GM10248 (cell line): ENCODE data around the gene POU2F3.

Source experiments
- CTCF ChIA-PET: fragments of 300-600 bp; sonication (Branson Sonifier 250); formaldehyde crosslinking; extraction: SDS; loops from one replicate; lab custom pipeline; 2021; ENCODE audit warnings: antibody characterized with exemption; lab: Yijun Ruan, JAX
- POLR2A ChIA-PET: fragments of 350-650 bp; sonication (Branson Sonifier 250); formaldehyde crosslinking; extraction: SDS; loops from one replicate; lab custom pipeline; 2020; ENCODE audit warnings: antibody characterized with exemption; lab: Yijun Ruan, JAX
- DNase-seq: peaks from one replicate; pipeline ENCODE4 v3.0.0; 2012; ENCODE audit errors: extremely low spot score
- TF ChIP-seq, protein P1 (sequence below): IDR thresholded peaks from 2 replicates; pipeline ENCODE4 v1.5.1; 2012; ENCODE audit warnings: mild to moderate bottlenecking, low read depth; ENCODE audit errors: extremely low read depth, missing control alignments, control extremely low read depth

POU2F3 gene

GRCh38 chr11:120290956-120291355 lies 51.0 kb downstream of the POU2F3 start:
- TF ChIP-seq, protein P1, sequence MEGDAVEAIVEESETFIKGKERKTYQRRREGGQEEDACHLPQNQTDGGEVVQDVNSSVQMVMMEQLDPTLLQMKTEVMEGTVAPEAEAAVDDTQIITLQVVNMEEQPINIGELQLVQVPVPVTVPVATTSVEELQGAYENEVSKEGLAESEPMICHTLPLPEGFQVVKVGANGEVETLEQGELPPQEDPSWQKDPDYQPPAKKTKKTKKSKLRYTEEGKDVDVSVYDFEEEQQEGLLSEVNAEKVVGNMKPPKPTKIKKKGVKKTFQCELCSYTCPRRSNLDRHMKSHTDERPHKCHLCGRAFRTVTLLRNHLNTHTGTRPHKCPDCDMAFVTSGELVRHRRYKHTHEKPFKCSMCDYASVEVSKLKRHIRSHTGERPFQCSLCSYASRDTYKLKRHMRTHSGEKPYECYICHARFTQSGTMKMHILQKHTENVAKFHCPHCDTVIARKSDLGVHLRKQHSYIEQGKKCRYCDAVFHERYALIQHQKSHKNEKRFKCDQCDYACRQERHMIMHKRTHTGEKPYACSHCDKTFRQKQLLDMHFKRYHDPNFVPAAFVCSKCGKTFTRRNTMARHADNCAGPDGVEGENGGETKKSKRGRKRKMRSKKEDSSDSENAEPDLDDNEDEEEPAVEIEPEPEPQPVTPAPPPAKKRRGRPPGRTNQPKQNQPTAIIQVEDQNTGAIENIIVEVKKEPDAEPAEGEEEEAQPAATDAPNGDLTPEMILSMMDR, result no peak
- ChIA-PET POLR2A (no interaction called here), CTCF (interaction anchor here (1.2 to 18.0 kb wide), 6 partner anchors 8 to 51 kb away, joined by 3 to 792 read pairs (median 18); partner anchors contain the start of gene POU2F3)
- no peak for DNase-seq

GRCh38 chr11:120293038-120293800 lies 53.3 kb downstream of the POU2F3 start:
- TF ChIP-seq, protein P1, result no peak
- ChIA-PET POLR2A (no interaction called here), CTCF (interaction anchor here (1.3 to 18.0 kb wide), 3 partner anchors 9 to 54 kb away, joined by 3 to 792 read pairs (median 4); partner anchors contain the start of gene POU2F3)
- DNase-seq, result no peak

DNA sequence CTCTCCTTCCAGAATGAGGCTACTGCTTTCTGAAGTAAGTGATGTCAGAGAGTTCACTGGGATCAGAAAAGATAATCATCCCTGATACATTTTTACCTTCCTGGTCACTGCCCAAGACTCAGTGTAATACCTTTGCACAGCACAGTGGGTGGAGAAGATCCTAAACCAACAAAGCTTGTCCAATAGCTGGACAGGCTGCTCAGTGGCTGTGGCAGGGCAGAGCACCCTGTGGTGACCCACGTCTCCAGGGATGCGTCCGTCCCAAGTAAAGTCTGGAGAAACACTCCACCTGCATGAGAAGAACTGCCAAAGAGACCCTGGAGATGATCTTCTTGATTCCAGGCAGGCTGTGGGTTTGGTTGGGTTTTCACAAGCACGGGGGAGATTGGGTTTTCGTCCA lies 54.2 kb downstream of the POU2F3 start:
- POLR2A ChIA-PET, result no interaction called here
- DNase-seq, result no peak
- CTCF ChIA-PET, result interaction anchor here (1.2 to 18.0 kb wide), 2 partner anchors 9 to 54 kb away, joined by 12 to 792 read pairs; partner anchors contain the start of gene POU2F3
- TF ChIP-seq, protein P1, result no peak

DNA sequence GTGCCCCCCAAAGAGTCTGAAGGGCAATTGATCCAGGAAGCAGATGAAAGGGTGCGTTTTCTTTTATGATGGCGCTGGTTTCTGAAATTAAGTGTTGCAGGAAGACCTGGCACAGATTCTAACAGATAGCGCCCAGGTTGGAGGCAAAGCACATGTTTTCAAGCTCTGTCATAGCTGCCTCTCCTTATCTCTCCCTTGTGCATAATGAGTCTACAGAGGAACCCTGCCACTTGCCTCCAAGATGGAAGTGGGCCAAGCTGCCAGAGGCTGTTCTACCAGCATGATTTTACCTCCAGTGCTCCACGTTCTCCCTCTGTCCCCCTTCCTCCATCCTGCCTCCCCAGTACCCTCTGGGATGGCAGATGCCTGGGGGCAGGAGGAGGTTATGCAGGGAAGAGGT lies 55.2 kb downstream of the POU2F3 start:
- no peak for DNase-seq
- TF ChIP-seq, protein P1, result no peak
- ChIA-PET CTCF (interaction anchor here (1.2 to 18.0 kb wide), 2 partner anchors 8 to 55 kb away, joined by 12 to 792 read pairs; partner anchors contain the start of gene POU2F3), POLR2A (no interaction called here)

DNA sequence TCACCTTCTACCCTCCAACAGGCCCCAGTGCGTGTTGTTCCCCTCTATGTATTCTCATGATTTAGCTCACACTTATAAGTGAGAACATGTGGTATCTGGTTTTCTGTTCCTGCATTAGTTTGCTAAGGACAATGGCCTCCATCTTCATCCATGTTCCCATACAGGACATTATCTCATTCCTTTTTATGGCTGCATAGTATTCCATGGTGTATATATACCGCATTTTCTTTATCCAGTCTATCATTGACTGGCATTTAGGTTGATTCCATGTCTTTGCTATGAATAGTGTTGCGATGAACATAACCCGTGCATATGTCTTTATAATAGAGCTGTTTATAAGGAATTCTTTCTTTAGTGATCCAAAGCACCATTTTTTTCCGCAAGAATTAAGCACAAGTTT lies 56.6 kb downstream of the POU2F3 start:
- CTCF ChIA-PET, result interaction anchor here (0.9 to 18.0 kb wide), 4 partner anchors 7 to 125 kb away, joined by 3 to 792 read pairs (median 64); partner anchors contain the start of gene POU2F3
- TF ChIP-seq, protein P1, result no peak
- POLR2A ChIA-PET, result no interaction called here
- DNase-seq, result no peak

DNA sequence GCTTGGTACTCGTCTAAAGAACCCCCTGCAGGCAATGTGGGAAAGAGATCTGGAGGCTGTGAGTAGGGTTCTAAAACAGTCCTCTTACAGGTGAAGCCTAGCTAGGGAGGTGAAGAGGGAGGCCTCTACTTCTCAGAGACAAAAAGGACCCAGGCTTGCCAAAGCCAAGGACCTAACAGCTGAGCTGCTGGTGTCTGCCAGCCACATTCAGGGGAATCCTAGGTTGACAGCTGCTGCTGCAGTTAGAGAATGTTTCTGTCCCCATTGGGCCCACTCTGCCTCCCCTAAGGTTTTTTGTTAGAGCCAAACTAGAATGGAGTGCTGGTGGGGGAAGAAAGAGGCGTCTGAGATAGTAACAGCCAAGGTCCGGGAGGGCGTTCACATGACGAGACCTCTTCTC lies 58.5 kb downstream of the POU2F3 start:
- TF ChIP-seq, protein P1, result no peak
- no peak for DNase-seq
- ChIA-PET POLR2A (no interaction called here), CTCF (interaction anchor here (0.8 to 18.0 kb wide), 7 partner anchors 9 to 132 kb away, joined by 3 to 792 read pairs (median 66); partner anchors contain the start of gene POU2F3)
